ENCODE data around the gene MTCH1.

The MTCH1 gene

GRCh38 chr6:36985808-36986703 is at the start of gene MTCH1:
TSS of gene MTCH1 (minus strand) at chr6:36986196. CDS start at chr6:36986173, 23 bp downstream.
- FAIRE-seq, result no peak

- FAIRE-seq, result no peak
Measured at GRCh38 chr6:37033819-37034795, 48.1 kb upstream of the MTCH1 start.

GRCh38 chr6:37033255-37033654 is 47.3 kb upstream of the MTCH1 start:
- FAIRE-seq, result no peak

- FAIRE-seq, result no peak
Measured at GRCh38 chr6:37032239-37032638, 46.2 kb upstream of the MTCH1 start.

- no peak for FAIRE-seq
Measured at GRCh38 chr6:37030599-37030998, 44.6 kb upstream of the MTCH1 start.

- no peak for FAIRE-seq
Measured at GRCh38 chr6:37029249-37029971, 43.4 kb upstream of the MTCH1 start.

GRCh38 chr6:37027811-37028469 is 41.9 kb upstream of the MTCH1 start:
- no peak for FAIRE-seq

- FAIRE-seq, result no peak
Measured at GRCh38 chr6:37027036-37027720, 41.2 kb upstream of the MTCH1 start.

- no peak for FAIRE-seq
Measured at GRCh38 chr6:37025621-37026466, 39.8 kb upstream of the MTCH1 start.

- no peak for FAIRE-seq
Measured at GRCh38 chr6:37024656-37025337, 38.8 kb upstream of the MTCH1 start.

GRCh38 chr6:37022135-37022863 is 36.3 kb upstream of the MTCH1 start:
- no peak for FAIRE-seq

GRCh38 chr6:37021356-37022129 is 35.5 kb upstream of the MTCH1 start:
- FAIRE-seq, result no peak

GRCh38 chr6:37020812-37021211 is 34.8 kb upstream of the MTCH1 start:
- no peak for FAIRE-seq

GRCh38 chr6:37020381-37020780 is 34.4 kb upstream of the MTCH1 start:
- FAIRE-seq, result no peak

GRCh38 chr6:37019065-37019450 is 33.1 kb upstream of the MTCH1 start:
- FAIRE-seq, result no peak

- peak; percentile 92 for FAIRE-seq
Measured at GRCh38 chr6:37018198-37019064, 32.4 kb upstream of the MTCH1 start.

- FAIRE-seq, result no peak
Measured at GRCh38 chr6:37017606-37018197, 31.7 kb upstream of the MTCH1 start.
